ENCODE data around the gene TRPC3.
"Not testable (repeated sequence)": the region's sequence is repeated elsewhere in the genome, so short reads cannot be mapped to it uniquely, and the experiment has no call there.

TRPC3 gene

GRCh38 chr4:121946644-121947043, 5.2 kb downstream of the TRPC3 start:
- no peak for DNase-seq (ENCODE audit: low read depth)

- no peak for DNase-seq (ENCODE audit: low read depth)
These were observed 7.9 kb downstream of the TRPC3 start for GRCh38 chr4:121943941-121944340.

GRCh38 chr4:121939690-121940089, 12.2 kb downstream of the TRPC3 start:
- no peak for DNase-seq (ENCODE audit: low read depth)

- DNase-seq (ENCODE audit: low read depth), result no peak
These were observed 13.4 kb downstream of the TRPC3 start for GRCh38 chr4:121938282-121939092.

GRCh38 chr4:121936101-121936500, 15.8 kb downstream of the TRPC3 start:
- DNase-seq (ENCODE audit: low read depth), result no peak

GRCh38 chr4:121934635-121935034, 17.2 kb downstream of the TRPC3 start:
- DNase-seq (ENCODE audit: low read depth), result no peak

GRCh38 chr4:121932212-121932974, 19.5 kb downstream of the TRPC3 start:
- no peak for DNase-seq (ENCODE audit: low read depth)

GRCh38 chr4:121930304-121930703, 21.6 kb downstream of the TRPC3 start:
- no peak for DNase-seq (ENCODE audit: low read depth)

- no peak for DNase-seq (ENCODE audit: low read depth)
These were observed 23.9 kb downstream of the TRPC3 start for GRCh38 chr4:121927948-121928347.

- DNase-seq (ENCODE audit: low read depth), result not testable (repeated sequence)
These were observed 25.4 kb downstream of the TRPC3 start for GRCh38 chr4:121926490-121926889.

- DNase-seq (ENCODE audit: low read depth), result no peak
These were observed 28.6 kb downstream of the TRPC3 start for GRCh38 chr4:121923306-121923705.

- DNase-seq (ENCODE audit: low read depth), result no peak
These were observed 38.2 kb downstream of the TRPC3 start for GRCh38 chr4:121913667-121914066.

GRCh38 chr4:121908346-121908745, 43.5 kb downstream of the TRPC3 start:
- DNase-seq (ENCODE audit: low read depth), result no peak

- DNase-seq (ENCODE audit: low read depth), result no peak
These were observed 51.5 kb downstream of the TRPC3 start for GRCh38 chr4:121900132-121900983.

- no peak for DNase-seq (ENCODE audit: low read depth)
These were observed 53.7 kb downstream of the TRPC3 start for GRCh38 chr4:121898150-121898549.

- no peak for DNase-seq (ENCODE audit: low read depth)
These were observed 63.7 kb downstream of the TRPC3 start for GRCh38 chr4:121888134-121888533.

GRCh38 chr4:121885115-121885514, 66.7 kb downstream of the TRPC3 start:
- DNase-seq (ENCODE audit: low read depth), result no peak

- DNase-seq (ENCODE audit: low read depth), result no peak
These were observed 70.7 kb downstream of the TRPC3 start for GRCh38 chr4:121881158-121881557.

GRCh38 chr4:121879135-121879534, 72.7 kb downstream of the TRPC3 start:
- no peak for DNase-seq (ENCODE audit: low read depth)

- no peak for DNase-seq (ENCODE audit: low read depth)
These were observed 74.7 kb downstream of the TRPC3 start for GRCh38 chr4:121877041-121877773.

- DNase-seq (ENCODE audit: low read depth), result no peak
These were observed 75.8 kb downstream of the TRPC3 start for GRCh38 chr4:121876070-121876469.

GRCh38 chr4:121875652-121876051, 76.2 kb downstream of the TRPC3 start:
- no peak for DNase-seq (ENCODE audit: low read depth)

Measured in stimulated activated CD8-positive, alpha-beta memory T cell treated with anti-CD3 and anti-CD28 coated beads, Interleukin-15, amount 100 ng/mL, for 24 hours (primary cell).